Spleen (tissue), 11 donors: ENCODE measurements around the gene KIF17. TPM values are rescaled to one million over a fixed set of nuclear protein-coding genes. Genes with fewer than 3 reads are reported as not detected.
"Not testable (repeated sequence)": the region's sequence is repeated elsewhere in the genome, so short reads cannot be mapped to it uniquely, and the experiment has no call there.

ENCODE experiments used
- DNase-seq: peaks from one replicate; pipeline ENCODE4 v3.0.0-alpha.2; 2020
- H3K27ac ChIP-seq, 8 donors: fragments of 200-600 bp; sonication (generic) in 7 of 8; 1 replicate in 4 of 8; 2 replicates in 4 of 8; pipeline versions ENCODE4 v1.5.0 to v1.8.0; 2016 to 2021; ENCODE audit warnings: inconsistent platforms in 4 of 8, mild to moderate bottlenecking in 4 of 8, moderate library complexity in 1 of 8
- H3K27me3 ChIP-seq, 7 donors: fragments of 200-600 bp; sonication (generic) in 6 of 7; replicated peaks in 1 of 7; 1 replicate in 4 of 7; 2 replicates in 3 of 7; pipeline versions ENCODE4 v1.5.0 to v1.8.0; 2016 to 2021; ENCODE audit warnings: inconsistent platforms in 3 of 7, mild to moderate bottlenecking in 1 of 7
- H3K36me3 ChIP-seq, 6 donors: fragments of 200-600 bp; sonication (generic) in 5 of 6; 1 replicate in 4 of 6; 2 replicates in 2 of 6; pipeline versions ENCODE4 v1.5.0 to v1.8.0; 2016 to 2021; ENCODE audit warnings: inconsistent platforms in 2 of 6
- H3K4me1 ChIP-seq, 6 donors: fragments of 200-600 bp; sonication (generic) in 5 of 6; 1 replicate in 3 of 6; 2 replicates in 3 of 6; pipeline versions ENCODE4 v1.5.0 to v1.8.0; 2016 to 2021; ENCODE audit warnings: inconsistent platforms in 3 of 6
- H3K4me3 ChIP-seq, 8 donors: fragments of 200-600 bp; sonication (generic) in 7 of 8; 1 replicate in 4 of 8; 2 replicates in 4 of 8; pipeline versions ENCODE4 v1.5.0 to v1.8.0; 2016 to 2021; ENCODE audit warnings: inconsistent platforms in 4 of 8, mild to moderate bottlenecking in 4 of 8, moderate library complexity in 2 of 8
- H3K9me3 ChIP-seq, 8 donors: fragments of 200-600 bp; sonication (generic) in 7 of 8; 1 replicate in 4 of 8; 2 replicates in 4 of 8; pipeline versions ENCODE4 v1.5.0 to v1.8.0; 2016 to 2021; ENCODE audit warnings: inconsistent platforms in 4 of 8
- CTCF ChIP-seq, 11 experiments: fragments of 200-600 bp in 7 of 11; fragments of 450-650 bp in 4 of 11; sonication (generic) in 4 of 11; IDR thresholded peaks in 8 of 11; conservative IDR thresholded peaks in 3 of 11; 1 replicate in 7 of 11; 2 replicates in 4 of 11; pipeline versions ENCODE4 v1.4.0 to v1.8.0; 2016 to 2021; ENCODE audit warnings: antibody characterized with exemption in 11 of 11, inconsistent platforms in 4 of 11, mild to moderate bottlenecking in 1 of 11
- POLR2A ChIP-seq, 3 donors: fragments of 450-650 bp; IDR thresholded peaks; one replicate each; pipeline ENCODE4 v1.5.1; 2017; ENCODE audit warnings: antibody characterized with exemption in 3 of 3, mild to moderate bottlenecking in 1 of 3
- POLR2AphosphoS5 ChIP-seq, 3 donors: sonication (generic); formaldehyde crosslinking; IDR thresholded peaks; one replicate each; pipeline ENCODE4 v1.5.1; 2017; ENCODE audit warnings: antibody characterized with exemption in 3 of 3
- WGBS, 5 donors: extraction: QIAGEN DNeasy Blood & Tissue Kit in 3 of 5; methylation state at CpG; one replicate each; pipeline versions ENCODE4 v1.1.5 to v1.1.7; 2013 to 2018; 5-methylcytosine and 5-hydroxymethylcytosine counted together
- intact Hi-C: fragments of 100-400 bp; cut with DNase I; formaldehyde crosslinking; loops from one replicate; pipeline ENCODE4 v1.15.0; 2023; ENCODE audit warnings: low total_unique reads
- polyA plus RNA-seq, 3 donors: library from polyadenylated mRNA; stranded (reverse); fragments of 200-250 nt; gene quantifications; one replicate each; pipeline ENCODE4 v1.2.1, GENCODE V29; 2013
- total RNA-seq, 7 donors: library from RNA; depleted of rRNA in 3 of 7; stranded (reverse); fragments of >200 nt in 3 of 7; fragmentation: NEBNext Ultra II Directional in 4 of 7; extraction: Animal tissue kit (Norgen Biotek cat#: 25700) in 4 of 7; gene quantifications; one replicate each; pipeline versions ENCODE4 v1.1.0 to v1.2.1, GENCODE V29; 2016 to 2021
- donor health status: healthy with polysubstance abuse.
- donor health status: DM: no; HTN: no; CAD: no; lungs with moderate emphysema.
- donor health status: DM: no; HTN: no; CAD: no.
- donor health status: Bipolar disorder and iron deficiency.
- donor health status: healthy.
- donor health status: DM: no; HTN: no; CAD: no.
- donor health status: DM: yes; HTN: yes; CAD: no.

KIF17 gene
- total and polyA plus RNA-seq, 10 donors: 8.3 to 82.2 (median 47.6) TPM

DNA sequence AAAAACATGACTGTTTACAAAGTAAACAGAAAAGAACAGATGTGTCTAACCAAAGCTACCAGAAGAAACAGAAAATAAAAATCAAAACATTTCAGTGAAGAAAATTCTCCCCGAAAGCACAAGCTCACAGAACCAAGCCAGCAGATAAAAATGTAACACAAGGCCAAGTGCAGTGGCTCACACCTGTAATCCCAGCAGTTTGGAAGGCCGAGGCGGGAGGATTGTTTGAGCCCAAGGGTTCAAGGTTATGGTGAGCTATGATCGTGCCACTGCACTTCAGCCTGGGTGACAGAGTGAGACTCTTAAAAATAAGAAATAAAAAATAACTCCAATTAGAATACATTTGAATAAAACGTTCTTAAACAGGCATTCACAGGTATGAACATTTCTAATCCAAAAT, 37.5 kb downstream of the KIF17 start:
- peaks cover 3 to 80% (median 33%) of the 10 kb centered on the region in 6 donors for H3K4me1 ChIP-seq
- H3K4me3 ChIP-seq: no peak overlapping the region
- WGBS, 5 donors: 71 to 82% (median 77%) methylated on average over 5 of the region's 5 CpGs
- intact Hi-C loops: no loop called here
- DNase-seq: no peak
- H3K27me3 ChIP-seq: no peaks in the 10 kb centered on the region
- peaks cover 0 to 41% (median 0%) of the 10 kb centered on the region in 6 donors for H3K36me3 ChIP-seq
- TF ChIP-seq CTCF (IDR thresholded peaks at IDR 0.05 in 8 of 11, conservative IDR thresholded peaks at IDR 0.05 in 3 of 11) (no peak), POLR2AphosphoS5 (IDR thresholded peaks at IDR 0.05) (no peak), POLR2A (IDR thresholded peaks at IDR 0.05) (no peak)
- H3K27ac ChIP-seq: peak overlapping the region in 6 of 8 donors; percentile 1 to 93 (median 15)
- peaks cover 0 to 9% (median 0%) of the 10 kb centered on the region in 8 donors for H3K9me3 ChIP-seq

- DNase-seq: no peak
- intact Hi-C loops: no loop called here
- H3K27me3 ChIP-seq: no peaks in the 10 kb centered on the region
- peaks cover 3 to 67% (median 30%) of the 10 kb centered on the region in 6 donors for H3K4me1 ChIP-seq
- H3K4me3 ChIP-seq: peak overlapping the region in 3 of 8 donors; percentile 2 to 36 (median 27)
- TF ChIP-seq POLR2AphosphoS5 (IDR thresholded peaks at IDR 0.05) (no peak), CTCF (IDR thresholded peaks at IDR 0.05 in 8 of 11, conservative IDR thresholded peaks at IDR 0.05 in 3 of 11) (no peak), POLR2A (IDR thresholded peaks at IDR 0.05) (no peak)
- no peak overlapping the region for H3K27ac ChIP-seq
- peaks cover 0 to 56% (median 0%) of the 10 kb centered on the region in 6 donors for H3K36me3 ChIP-seq
- H3K9me3 ChIP-seq: peaks cover 0 to 9% (median 0%) of the 10 kb centered on the region in 8 donors
- WGBS, 5 donors: 42 to 52% (median 48%) methylated on average over 6 of the region's 6 CpGs
These were observed 39.2 kb downstream of the KIF17 start for GRCh38 chr1:20678599-20678998.

DNA sequence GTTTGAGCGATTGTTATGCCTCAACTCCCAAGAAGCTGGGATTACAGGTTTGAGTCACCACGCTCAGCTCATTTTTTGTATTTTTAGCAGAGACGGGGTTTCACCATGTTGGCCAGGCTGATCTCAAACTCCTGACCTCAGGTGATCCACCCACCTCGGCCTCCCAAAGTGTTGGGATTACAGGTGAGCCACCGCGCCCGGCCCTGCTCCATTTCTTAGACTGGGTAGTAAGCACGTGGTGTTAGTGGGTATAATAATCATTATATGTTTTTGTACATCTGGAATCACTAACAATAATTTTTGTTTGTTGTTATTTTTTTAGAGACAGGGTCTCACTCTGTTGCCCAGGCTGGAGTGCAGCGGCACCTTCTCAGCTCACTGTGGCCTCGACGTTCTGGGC, 44.2 kb downstream of the KIF17 start:
- DNase-seq, H3K27me3 ChIP-seq, intact Hi-C loops, H3K27ac ChIP-seq, H3K9me3 ChIP-seq, H3K4me3 ChIP-seq: not testable (repeated sequence)
- Histone ChIP-seq H3K36me3 (peaks cover 0 to 89% (median 2%) of the 10 kb centered on the region in 6 donors), H3K4me1 (peaks cover 0 to 19% (median 5%) of the 10 kb centered on the region in 6 donors)
- 87 to 92% (median 89%) methylated on average over 11 of the region's 11 CpGs for whole genome bisulfite sequencing, 5 donors

DNA sequence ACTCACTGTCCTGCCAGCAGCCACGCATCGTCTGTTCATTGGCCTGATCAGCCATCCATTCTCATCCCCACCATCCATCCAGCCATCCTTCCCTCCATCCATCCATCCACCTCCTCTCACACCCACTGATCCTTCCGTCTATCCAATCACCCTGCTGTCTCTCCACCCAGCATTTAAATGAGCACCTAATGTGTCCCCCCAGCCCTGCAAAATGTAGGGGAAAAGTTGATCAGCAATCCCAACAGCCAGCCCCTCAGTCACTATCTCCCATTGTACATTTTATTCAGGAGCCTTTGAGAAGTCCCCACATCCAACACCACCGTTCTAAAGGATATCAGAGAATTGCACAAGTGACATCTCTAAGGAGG, 45.6 kb downstream of the KIF17 start:
- WGBS, 5 donors: 85 to 93% (median 87%) methylated on average over 4 of the region's 4 CpGs
- no peak for TF ChIP-seq POLR2A (IDR thresholded peaks at IDR 0.05)
- no peak for TF ChIP-seq CTCF (IDR thresholded peaks at IDR 0.05 in 8 of 11, conservative IDR thresholded peaks at IDR 0.05 in 3 of 11)
- TF ChIP-seq POLR2AphosphoS5 (IDR thresholded peaks at IDR 0.05): no peak
- Histone ChIP-seq H3K9me3 (no peaks in the 10 kb centered on the region), H3K4me1 (peaks cover 0 to 14% (median under 1%) of the 10 kb centered on the region in 6 donors), H3K36me3 (peaks cover 0 to 83% (median 2%) of the 10 kb centered on the region in 6 donors), H3K4me3 (no peak overlapping the region), H3K27ac (no peak overlapping the region), H3K27me3 (no peaks in the 10 kb centered on the region)
- intact Hi-C loops: no loop called here
- no peak for DNase-seq

DNA sequence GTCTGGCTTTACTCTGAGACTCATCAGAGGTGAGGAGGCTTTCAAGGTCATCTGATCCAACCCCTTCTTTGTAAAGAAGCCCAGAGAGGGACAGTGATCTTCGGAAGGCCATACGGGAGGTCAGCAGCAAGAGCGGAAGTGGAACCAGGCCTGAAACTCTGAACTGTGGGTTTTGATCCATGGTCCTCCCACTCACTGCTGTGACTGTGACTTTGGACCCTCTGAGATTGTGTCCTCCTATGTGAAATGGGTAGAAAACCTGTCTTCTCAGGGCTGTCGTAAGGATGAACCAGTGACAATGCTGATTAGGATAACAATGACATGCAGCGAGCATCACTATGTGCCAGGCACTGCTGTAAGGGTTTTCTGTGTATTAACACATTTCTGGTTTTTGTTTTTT, 46.9 kb downstream of the KIF17 start:
- intact Hi-C loops: no loop called here
- H3K4me3 ChIP-seq: no peak overlapping the region
- TF ChIP-seq CTCF (IDR thresholded peaks at IDR 0.05 in 8 of 11, conservative IDR thresholded peaks at IDR 0.05 in 3 of 11) (no peak), POLR2AphosphoS5 (IDR thresholded peaks at IDR 0.05) (no peak)
- DNase-seq: no peak
- H3K4me1 ChIP-seq: peaks cover 0 to 21% (median 6%) of the 10 kb centered on the region in 6 donors
- H3K9me3 ChIP-seq: no peaks in the 10 kb centered on the region
- WGBS, 5 donors: 83 to 96% (median 87%) methylated on average over 5 of the region's 5 CpGs
- peak overlapping the region in 1 of 8 donors; percentile 8 for H3K27ac ChIP-seq
- H3K27me3 ChIP-seq: no peaks in the 10 kb centered on the region
- peaks cover 0 to 76% (median 2%) of the 10 kb centered on the region in 6 donors for H3K36me3 ChIP-seq
